Stomach (tissue), 9 donors: ENCODE results near the gene CLIC1. TPM values are rescaled to one million over a fixed set of nuclear protein-coding genes. Genes with fewer than 3 reads are reported as not detected.

Experiments
- DNase-seq, 2 donors: peaks; one replicate each; pipeline versions ENCODE4 v3.0.0 to v3.0.0-alpha.2; 2013 to 2019
- H3K27ac ChIP-seq, 5 donors: fragments of 200-600 bp in 4 of 5; sonication (generic) in 4 of 5; one replicate each; pipeline ENCODE4 v1.5.1; 2013 to 2019; ENCODE audit warnings: mild to moderate bottlenecking in 1 of 5, moderate library complexity in 1 of 5
- H3K27me3 ChIP-seq, 3 donors: fragments of 200-600 bp; sonication (generic); one replicate each; pipeline ENCODE4 v1.5.1; 2017 to 2019; ENCODE audit warnings: mixed run types in 1 of 3
- H3K36me3 ChIP-seq, 4 donors: fragments of 200-600 bp; sonication (generic); 1 replicate in 3 of 4; 2 replicates in 1 of 4; pipeline ENCODE4 v1.5.1; 2016 to 2019
- H3K4me1 ChIP-seq, 4 donors: fragments of 200-600 bp; sonication (generic); one replicate each; pipeline ENCODE4 v1.5.1; 2016 to 2019
- H3K4me3 ChIP-seq, 4 donors: fragments of 200-600 bp; sonication (generic) in 3 of 4; one replicate each; pipeline ENCODE4 v1.5.1; 2016 to 2019; ENCODE audit warnings: mild to moderate bottlenecking in 1 of 4
- H3K9me3 ChIP-seq, 4 donors: fragments of 200-600 bp; sonication (generic); one replicate each; pipeline ENCODE4 v1.5.1; 2016 to 2019
- CTCF ChIP-seq, 7 experiments: fragments of 450-650 bp in 4 of 7; fragments of 200-600 bp in 3 of 7; sonication (generic) in 3 of 7; IDR thresholded peaks; one replicate each; pipeline ENCODE4 v1.5.1; 2016 to 2019; ENCODE audit warnings: antibody characterized with exemption in 7 of 7, control low read depth in 2 of 7, mild to moderate bottlenecking in 1 of 7
- EP300 ChIP-seq: sonication (generic); formaldehyde crosslinking; IDR thresholded peaks from one replicate; pipeline ENCODE4 v1.6.1; 2017; ENCODE audit warnings: antibody characterized with exemption
- POLR2A ChIP-seq, 4 donors: fragments of 450-650 bp; IDR thresholded peaks; one replicate each; pipeline ENCODE4 v1.6.1; 2016; ENCODE audit warnings: antibody characterized with exemption in 4 of 4, control low read depth in 2 of 4, mild to moderate bottlenecking in 1 of 4, moderate library complexity in 1 of 4
- POLR2AphosphoS5 ChIP-seq, 3 donors: sonication (generic); formaldehyde crosslinking; IDR thresholded peaks; one replicate each; pipeline ENCODE4 v1.6.1; 2016; ENCODE audit warnings: antibody characterized with exemption in 3 of 3
- WGBS, 5 donors: extraction: QIAGEN DNeasy Blood & Tissue Kit in 3 of 5; methylation state at CpG; one replicate each; pipeline versions ENCODE4 v1.1.5 to v1.1.7; 2013 to 2018; 5-methylcytosine and 5-hydroxymethylcytosine counted together
- intact Hi-C: fragments of 100-400 bp; cut with DNase I; formaldehyde crosslinking; loops from one replicate; pipeline ENCODE4 v1.15.1; 2023; ENCODE audit warnings: low total_unique reads
- polyA plus RNA-seq, 3 donors: library from polyadenylated mRNA; stranded (reverse); fragments of 200-250 nt; gene quantifications; one replicate each; pipeline ENCODE4 v1.2.3, GENCODE V29; 2013
- total RNA-seq, 5 donors: library from RNA; depleted of rRNA; stranded (reverse); fragments of >200 nt; gene quantifications; one replicate each; pipeline versions ENCODE4 v1.1.0 to v1.2.3, GENCODE V29; 2014 to 2016
- donor health status: healthy with polysubstance abuse.
- donor health status: Bipolar disorder and iron deficiency.
- donor health status: healthy.

Gene CLIC1
- total and polyA plus RNA-seq, 8 donors: 33.8 to 597 (median 278) TPM

GRCh38 chr6:31723245-31723979, 12.9 kb downstream of the CLIC1 start, which contains the start of gene MPIG6B:
MPIG6B (plus strand) TSS chr6:31723373; CDS start chr6:31723384, 11 bp downstream.
- H3K27ac ChIP-seq: no peak within 1 kb of the TSS
- H3K27me3 ChIP-seq: no peaks in the 10 kb centered on the region
- peaks cover 10 to 32% (median 27%) of the 10 kb centered on the region in 4 donors for H3K36me3 ChIP-seq
- WGBS, 5 donors: 76 to 83% (median 78%) methylated on average over 32 to 46 of the region's 46 CpGs
- DNase-seq: no peak
- H3K9me3 ChIP-seq: no peaks in the 10 kb centered on the region
- TF ChIP-seq EP300: no peak
- TF ChIP-seq POLR2A (IDR thresholded peaks at IDR 0.05): no peak
- no peak for TF ChIP-seq CTCF (IDR thresholded peaks at IDR 0.05)
- TF ChIP-seq POLR2AphosphoS5 (IDR thresholded peaks at IDR 0.05): no peak
- no peak within 1 kb of the TSS for H3K4me3 ChIP-seq
- intact Hi-C loops: no loop called here
- peaks cover 5 to 34% (median 12%) of the 10 kb centered on the region in 4 donors for H3K4me1 ChIP-seq

- H3K4me1 ChIP-seq: peaks cover 0 to 29% (median 13%) of the 10 kb centered on the region in 4 donors
- no peak for TF ChIP-seq EP300
- no peak for TF ChIP-seq POLR2AphosphoS5 (IDR thresholded peaks at IDR 0.05)
- TF ChIP-seq POLR2A (IDR thresholded peaks at IDR 0.05): no peak
- no peak for TF ChIP-seq CTCF (IDR thresholded peaks at IDR 0.05)
- no peaks in the 10 kb centered on the region for H3K9me3 ChIP-seq
- no peak for DNase-seq
- H3K27me3 ChIP-seq: no peaks in the 10 kb centered on the region
- no peak overlapping the region for H3K4me3 ChIP-seq
- H3K27ac ChIP-seq: no peak overlapping the region
- 82 to 92% (median 88%) methylated on average over 3 of the region's 3 CpGs for WGBS, 5 donors
- H3K36me3 ChIP-seq: peaks cover 7 to 20% (median 18%) of the 10 kb centered on the region in 4 donors
- intact Hi-C loops: no loop called here
Measured at GRCh38 chr6:31722173-31722572, 14.2 kb downstream of the CLIC1 start.

GRCh38 chr6:31721351-31722020, 14.8 kb downstream of the CLIC1 start, which contains the start of gene LY6G6C:
LY6G6C (minus strand) TSS chr6:31721746; CDS start chr6:31721679, 67 bp downstream.
- Histone ChIP-seq H3K36me3 (peaks cover under 1 to 13% (median 11%) of the 10 kb centered on the region in 4 donors), H3K9me3 (no peaks in the 10 kb centered on the region), H3K27me3 (no peaks in the 10 kb centered on the region), H3K4me1 (peaks cover 0 to 22% (median 12%) of the 10 kb centered on the region in 4 donors), H3K27ac (no peak within 1 kb of the TSS), H3K4me3 (no peak within 1 kb of the TSS)
- 80 to 96% (median 89%) methylated on average over 4 of the region's 4 CpGs for WGBS, 5 donors
- TF ChIP-seq CTCF (IDR thresholded peaks at IDR 0.05) (no peak), EP300 (no peak), POLR2AphosphoS5 (IDR thresholded peaks at IDR 0.05) (no peak), POLR2A (IDR thresholded peaks at IDR 0.05) (no peak)
- DNase-seq: no peak
- intact Hi-C loops: no loop called here

- no peak overlapping the region for H3K4me3 ChIP-seq
- 56 to 75% (median 59%) methylated on average over 5 of the region's 5 CpGs for whole genome bisulfite sequencing, 5 donors
- TF ChIP-seq EP300 (no peak), POLR2AphosphoS5 (IDR thresholded peaks at IDR 0.05) (no peak), CTCF (IDR thresholded peaks at IDR 0.05) (no peak), POLR2A (IDR thresholded peaks at IDR 0.05) (no peak)
- no peaks in the 10 kb centered on the region for H3K9me3 ChIP-seq
- intact Hi-C loops: no loop called here
- no peaks in the 10 kb centered on the region for H3K27me3 ChIP-seq
- H3K4me1 ChIP-seq: peaks cover 0 to 15% (median 12%) of the 10 kb centered on the region in 4 donors
- H3K27ac ChIP-seq: no peak overlapping the region
- DNase-seq: peak in 1 of 2 donors; percentile 78
- peaks cover 0 to 1% (median 0%) of the 10 kb centered on the region in 4 donors for H3K36me3 ChIP-seq
Measured at GRCh38 chr6:31720196-31720770, 16.0 kb downstream of the CLIC1 start.
